ENCODE measurements around the gene C16orf54.

C16orf54 gene

DNA sequence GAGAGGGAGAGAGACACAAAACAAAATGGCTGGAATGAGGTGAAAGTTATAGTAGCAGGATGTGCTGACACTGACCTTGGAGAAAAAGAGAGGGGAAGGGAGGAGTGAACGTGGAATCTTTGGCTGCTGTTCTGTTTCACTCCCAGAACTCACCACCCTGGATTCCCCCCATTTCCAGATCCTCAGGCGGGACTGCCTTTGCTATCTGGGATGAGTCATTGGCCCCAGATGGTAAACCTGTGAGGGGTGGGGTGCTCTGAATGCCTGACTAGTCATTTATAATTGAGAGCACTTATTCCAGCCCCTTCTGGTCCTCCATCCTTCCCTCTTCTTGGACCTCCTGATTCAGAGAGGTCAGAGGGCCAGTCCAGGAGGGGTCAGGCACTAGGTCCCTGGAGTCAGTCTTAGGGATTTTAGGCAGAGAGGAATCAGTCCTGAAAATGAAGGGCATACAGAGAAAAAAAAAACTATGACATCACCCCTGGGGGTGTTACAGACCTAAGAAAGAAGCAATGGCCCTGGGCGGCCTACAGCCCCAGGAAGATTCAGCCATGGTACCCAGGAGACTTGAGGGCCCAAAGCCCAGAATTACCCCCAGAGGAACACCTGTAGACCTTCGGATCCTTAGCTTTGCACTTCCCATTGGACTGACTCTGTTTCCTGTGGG lies 30.1 kb upstream of the C16orf54 start:
- TF ChIP-seq GATA3 (IDR thresholded peaks at IDR 0.05; ENCODE audit: low read depth, low read length) (no peak), GATA2 (IDR thresholded peaks at IDR 0.05; ENCODE audit: low read depth, low read length) (no peak)

DNA sequence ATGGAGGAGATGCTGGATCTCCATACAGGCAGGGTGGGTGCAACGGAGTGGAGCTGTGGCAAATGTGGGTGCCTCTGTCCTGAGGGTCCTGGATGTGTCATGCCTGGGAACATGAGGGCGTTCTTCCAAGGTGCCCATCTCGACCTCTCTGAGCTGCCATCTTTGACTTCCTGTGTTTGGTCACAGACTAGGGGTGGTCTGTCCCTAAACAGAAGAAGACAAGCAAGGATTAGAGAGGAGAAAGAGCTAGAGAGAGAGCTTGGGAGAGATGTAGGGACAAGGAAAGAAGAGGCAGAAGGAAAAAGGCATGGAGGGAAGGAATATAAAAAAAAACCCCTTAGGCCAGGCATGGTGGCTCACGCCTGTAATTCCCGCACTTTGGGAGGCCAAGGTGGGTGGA lies 28.9 kb upstream of the C16orf54 start:
- no peak for TF ChIP-seq GATA2 (IDR thresholded peaks at IDR 0.05; ENCODE audit: low read depth, low read length)
- TF ChIP-seq GATA3 (IDR thresholded peaks at IDR 0.05; ENCODE audit: low read depth, low read length) = no peak

DNA sequence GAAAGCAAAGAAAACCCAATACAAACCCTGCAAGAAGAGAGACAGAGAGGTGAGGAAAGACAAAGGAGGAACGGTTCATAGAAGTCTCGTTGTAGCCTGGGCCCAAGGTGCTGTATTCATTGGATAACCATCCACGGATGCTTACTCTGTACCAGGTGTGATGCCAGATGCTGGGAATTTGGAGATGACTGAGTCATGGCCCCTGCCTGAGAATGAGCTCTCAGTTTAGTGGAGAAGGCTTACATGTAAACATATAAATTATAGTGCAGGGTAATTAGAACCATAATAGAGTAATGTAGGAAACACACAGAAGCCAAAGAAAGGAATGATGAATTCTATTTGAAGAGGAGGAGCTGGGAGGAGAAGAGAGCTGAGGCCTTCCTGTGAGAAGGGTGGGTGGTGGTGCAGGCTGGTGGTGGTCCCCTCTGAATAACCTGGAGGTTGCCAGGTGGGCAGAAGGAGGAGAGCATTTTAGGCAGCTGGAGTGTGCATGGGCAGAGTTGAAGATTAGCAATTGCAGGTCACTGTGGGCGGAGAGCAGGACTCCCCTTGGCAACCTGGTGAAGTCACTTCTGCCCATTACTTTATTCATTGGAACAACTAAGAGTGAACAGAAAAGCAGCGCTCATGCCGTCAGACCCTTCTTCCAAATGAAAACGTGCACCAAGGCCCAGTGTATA lies 24.6 kb upstream of the C16orf54 start:
- TF ChIP-seq GATA2 (IDR thresholded peaks at IDR 0.05; ENCODE audit: low read depth, low read length) (no peak), GATA3 (IDR thresholded peaks at IDR 0.05; ENCODE audit: low read depth, low read length) (no peak)

DNA sequence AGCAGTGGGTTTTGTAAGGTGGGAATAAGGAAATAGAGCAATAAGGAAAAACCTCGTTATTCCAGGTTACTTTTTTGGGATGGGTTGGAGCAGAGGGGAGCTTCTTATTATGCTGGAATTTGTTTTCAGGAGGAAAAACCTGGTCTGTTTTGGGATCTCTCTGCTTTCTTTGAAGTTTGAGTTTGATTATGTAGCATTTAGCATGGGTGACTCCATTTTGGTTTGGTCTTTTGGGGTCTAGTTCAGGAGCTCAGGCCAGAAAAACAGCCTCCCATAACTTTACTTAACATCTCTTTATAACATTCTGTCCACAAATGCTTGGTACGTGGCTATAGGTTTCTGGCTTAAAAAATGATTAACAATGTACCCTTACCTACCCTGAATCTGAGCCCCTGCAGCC lies 23.7 kb upstream of the C16orf54 start:
- TF ChIP-seq GATA3 (IDR thresholded peaks at IDR 0.05; ENCODE audit: low read depth, low read length) (no peak), GATA2 (IDR thresholded peaks at IDR 0.05; ENCODE audit: low read depth, low read length) (no peak)

DNA sequence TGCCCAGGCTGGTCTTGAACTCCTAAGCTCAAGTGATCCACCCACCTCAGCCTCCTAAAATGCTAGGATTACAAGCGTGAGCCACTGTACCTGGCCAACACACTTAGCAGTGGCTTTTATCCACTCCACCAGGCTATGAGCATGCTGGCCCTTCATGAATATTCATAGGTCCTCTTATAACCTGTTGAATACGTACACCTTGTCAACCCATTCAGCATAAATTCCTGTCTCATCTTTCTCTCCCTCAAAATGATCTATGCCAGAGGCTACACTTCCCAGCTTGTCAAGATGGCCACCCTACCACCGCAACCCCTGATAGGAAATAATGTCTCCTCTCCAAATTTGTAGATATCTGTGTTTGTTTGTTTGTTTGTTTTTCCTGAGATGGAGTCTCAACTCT lies 21.3 kb upstream of the C16orf54 start:
- TF ChIP-seq GATA3 (IDR thresholded peaks at IDR 0.05; ENCODE audit: low read depth, low read length) (no peak), GATA2 (IDR thresholded peaks at IDR 0.05; ENCODE audit: low read depth, low read length) (no peak)

DNA sequence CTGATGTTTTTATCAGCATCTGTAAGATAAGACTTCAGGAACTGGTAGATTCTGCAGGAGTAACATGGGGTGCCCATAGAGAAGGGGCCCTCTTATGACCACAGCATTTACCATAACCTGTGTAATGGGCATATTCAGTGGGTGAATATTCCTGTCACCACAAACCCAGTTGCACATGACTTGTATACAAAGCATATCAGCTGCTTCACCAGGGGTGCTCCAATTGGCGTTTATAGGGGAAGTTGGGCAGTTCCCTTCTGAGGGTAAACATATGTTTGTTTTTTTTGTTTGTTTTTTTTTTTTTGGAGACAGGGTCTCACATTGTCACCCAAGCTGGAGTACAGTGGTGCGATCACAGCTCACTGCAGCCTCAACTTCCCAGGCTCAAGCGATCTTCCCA lies 20.8 kb upstream of the C16orf54 start:
- TF ChIP-seq GATA2 (IDR thresholded peaks at IDR 0.05; ENCODE audit: low read depth, low read length) (no peak), GATA3 (IDR thresholded peaks at IDR 0.05; ENCODE audit: low read depth, low read length) (no peak)

DNA sequence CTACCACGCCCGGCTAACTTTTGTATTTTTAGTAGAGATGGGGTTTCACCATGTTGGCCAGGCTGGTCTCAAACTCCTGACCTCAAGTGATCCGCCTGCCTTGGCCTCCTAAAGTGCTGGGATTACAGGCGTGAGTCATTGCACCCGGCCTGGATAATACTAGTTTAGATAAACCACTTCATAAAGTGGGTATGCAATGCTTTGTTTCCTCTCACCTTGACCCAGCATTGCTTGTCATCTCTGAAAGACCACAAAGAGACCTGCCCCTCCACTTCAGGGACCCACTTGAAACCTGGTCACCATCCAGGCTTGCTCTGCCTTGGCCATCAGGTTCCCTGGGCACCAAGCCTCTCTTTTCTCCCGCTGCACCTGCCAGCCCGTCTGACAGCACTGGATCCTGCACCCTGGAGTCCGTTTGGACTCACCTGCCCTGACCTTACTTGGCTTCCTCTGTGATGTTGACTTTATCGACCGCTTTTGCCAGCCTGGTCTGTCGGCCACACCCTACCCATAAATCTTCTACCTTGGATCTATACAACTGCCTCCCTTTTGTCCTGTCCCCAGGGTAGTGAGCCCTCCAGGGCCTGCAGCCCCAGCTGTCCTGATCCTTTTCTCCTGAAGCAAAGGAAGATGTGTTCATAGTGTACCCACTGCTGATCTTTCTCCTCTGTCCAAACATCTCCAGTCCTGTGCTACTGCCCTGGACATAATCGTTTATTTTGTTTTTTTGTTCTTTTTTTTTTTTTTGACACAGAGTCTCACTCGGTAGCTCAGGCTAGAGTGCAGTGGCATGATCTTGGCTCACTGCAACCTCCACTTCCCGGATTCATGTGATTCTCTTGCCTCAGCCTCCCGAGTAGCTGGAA lies 19.6 kb upstream of the C16orf54 start:
- no peak for TF ChIP-seq GATA2 (IDR thresholded peaks at IDR 0.05; ENCODE audit: low read depth, low read length)
- no peak for TF ChIP-seq GATA3 (IDR thresholded peaks at IDR 0.05; ENCODE audit: low read depth, low read length)

DNA sequence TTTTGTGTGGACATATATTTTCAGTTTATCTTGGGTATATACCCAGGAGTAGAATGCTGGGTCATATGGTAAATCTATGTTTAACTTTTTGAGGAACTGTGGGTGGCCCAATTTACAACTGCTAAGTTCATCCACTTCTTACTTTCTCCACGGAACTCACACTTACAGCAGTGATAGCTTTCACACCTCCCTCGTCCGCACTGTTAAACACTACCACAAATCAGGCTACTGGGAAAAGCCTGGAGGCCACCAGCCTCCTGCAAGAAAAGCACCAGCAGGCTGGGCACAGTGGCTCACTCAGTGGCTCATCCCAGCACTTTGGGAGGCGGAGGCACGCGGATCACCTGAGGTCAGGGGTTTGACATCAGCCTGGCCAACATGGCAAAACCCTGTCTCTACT lies 17.5 kb upstream of the C16orf54 start:
- TF ChIP-seq GATA3 (IDR thresholded peaks at IDR 0.05; ENCODE audit: low read depth, low read length) = no peak
- TF ChIP-seq GATA2 (IDR thresholded peaks at IDR 0.05; ENCODE audit: low read depth, low read length) = no peak

DNA sequence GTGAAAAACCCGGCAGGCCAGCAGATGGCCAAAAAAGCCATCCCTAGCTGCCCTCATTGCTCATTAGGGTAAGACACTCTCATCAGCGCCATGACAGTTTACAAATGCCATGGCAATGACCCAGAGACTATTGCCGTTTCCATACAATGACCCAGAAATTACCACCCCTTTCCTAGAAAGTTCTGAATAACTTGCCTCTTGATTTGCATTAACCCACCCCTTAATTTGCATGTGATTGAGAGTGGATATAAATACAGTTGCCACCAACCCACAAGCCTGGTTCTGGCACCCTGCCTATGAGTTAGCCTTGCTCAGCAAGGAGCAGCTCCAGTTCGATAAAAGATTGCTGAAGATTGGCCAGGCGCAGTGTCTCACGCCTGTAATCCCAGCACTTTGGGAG lies 16.1 kb upstream of the C16orf54 start:
- TF ChIP-seq GATA2 (IDR thresholded peaks at IDR 0.05; ENCODE audit: low read depth, low read length) (no peak), GATA3 (IDR thresholded peaks at IDR 0.05; ENCODE audit: low read depth, low read length) (no peak)

DNA sequence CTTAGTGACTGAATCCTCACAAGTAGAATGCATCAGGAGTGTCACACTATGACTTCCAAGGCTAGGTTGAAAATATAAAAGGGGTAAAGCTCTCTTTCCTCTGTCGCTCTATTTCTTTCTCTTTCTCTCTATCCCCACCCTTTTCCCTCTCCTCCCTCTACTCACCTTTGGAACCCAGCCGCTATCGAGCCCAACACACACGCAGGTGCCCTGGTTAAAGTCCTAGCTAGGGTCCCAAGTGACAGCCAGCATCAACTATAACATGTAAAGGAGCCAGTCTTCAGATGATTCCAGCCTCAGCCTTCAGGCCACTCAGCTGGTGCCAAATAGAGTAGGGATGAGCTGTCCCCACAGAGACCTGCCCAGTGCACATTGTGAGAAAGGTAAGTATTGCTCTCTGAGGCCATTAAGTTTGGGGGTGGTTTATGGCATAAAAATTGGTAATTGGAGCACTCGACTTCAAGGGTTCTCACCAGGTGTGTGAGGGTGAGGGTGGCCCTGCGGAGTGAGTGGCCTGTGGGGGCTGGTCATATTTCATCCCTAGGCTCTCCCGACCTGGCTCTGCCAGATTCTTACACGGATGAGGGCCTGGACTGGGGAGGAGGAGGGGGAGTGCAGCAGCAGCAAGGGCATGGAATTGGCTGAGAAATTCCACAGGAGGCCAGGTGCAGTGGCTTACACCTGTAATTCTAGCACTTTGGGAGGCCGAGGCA lies 14.9 kb upstream of the C16orf54 start:
- no peak for TF ChIP-seq GATA3 (IDR thresholded peaks at IDR 0.05; ENCODE audit: low read depth, low read length)
- TF ChIP-seq GATA2 (IDR thresholded peaks at IDR 0.05; ENCODE audit: low read depth, low read length) = no peak

DNA sequence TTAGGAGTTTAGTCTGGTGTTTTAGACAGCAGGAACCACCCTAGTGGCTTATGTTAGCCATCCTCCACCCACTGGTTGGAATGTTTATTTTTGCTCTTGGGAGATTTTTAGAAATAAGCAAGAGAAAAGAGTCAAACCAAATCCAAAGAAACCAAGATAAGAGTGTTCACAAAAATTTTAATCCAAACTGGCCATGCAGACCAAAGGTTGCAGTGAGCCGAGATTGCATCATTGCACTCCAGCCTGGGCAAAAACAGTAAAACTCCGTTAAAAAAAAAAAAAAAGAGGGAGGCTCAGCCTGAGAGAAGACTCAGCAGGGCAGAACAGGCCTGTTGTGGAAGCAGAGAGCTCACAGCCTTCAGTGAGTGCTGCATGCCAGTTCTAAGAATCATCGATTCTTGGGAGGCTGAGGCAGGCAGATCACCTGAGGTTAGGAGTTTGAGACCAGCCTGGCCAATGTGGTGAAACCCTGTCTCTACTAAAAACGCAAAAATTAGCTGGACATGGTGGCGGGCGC lies 12.2 kb upstream of the C16orf54 start:
- TF ChIP-seq GATA3 (IDR thresholded peaks at IDR 0.05; ENCODE audit: low read depth, low read length) (no peak), GATA2 (IDR thresholded peaks at IDR 0.05; ENCODE audit: low read depth, low read length) (no peak)

DNA sequence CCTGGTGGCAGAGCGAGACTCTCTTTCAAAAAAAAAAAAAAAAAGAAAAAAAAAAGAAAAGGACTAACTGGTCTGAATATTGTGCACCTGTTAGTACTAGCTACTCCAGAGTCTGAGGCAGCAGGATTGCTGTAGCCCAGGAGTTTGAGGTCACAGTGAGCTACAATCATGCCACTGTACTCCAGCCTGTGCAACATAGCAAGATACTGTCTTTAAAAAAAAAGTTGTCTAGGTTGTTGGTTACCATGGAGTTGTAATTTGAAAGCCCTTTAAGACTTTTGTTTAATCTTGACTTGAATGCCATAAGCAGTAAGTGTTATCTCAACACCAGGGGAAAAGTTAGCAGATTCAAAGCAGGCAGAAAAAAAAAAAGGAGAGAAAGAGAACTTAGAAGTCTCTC lies 10.9 kb upstream of the C16orf54 start:
- no peak for TF ChIP-seq GATA2 (IDR thresholded peaks at IDR 0.05; ENCODE audit: low read depth, low read length)
- no peak for TF ChIP-seq GATA3 (IDR thresholded peaks at IDR 0.05; ENCODE audit: low read depth, low read length)

DNA sequence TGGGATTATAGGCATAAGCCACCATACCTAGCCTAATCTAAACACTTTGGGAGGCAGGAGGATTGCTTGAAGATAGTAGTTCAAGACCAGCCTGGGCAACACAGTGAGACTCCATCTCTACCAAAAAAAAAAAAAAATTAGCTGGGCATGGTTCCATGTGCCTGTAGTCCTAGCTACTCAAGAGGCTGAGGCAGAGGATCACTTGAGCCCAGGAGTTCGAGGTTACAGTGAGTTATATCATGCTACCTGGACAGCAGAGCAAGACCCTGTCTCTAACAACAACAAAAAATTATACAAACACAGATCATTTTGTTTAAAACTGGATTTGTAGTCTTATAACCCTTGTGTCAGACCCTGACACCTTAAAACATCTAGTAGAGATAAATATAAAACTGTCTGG lies 7.7 kb upstream of the C16orf54 start:
- TF ChIP-seq GATA2 (IDR thresholded peaks at IDR 0.05; ENCODE audit: low read depth, low read length) = no peak
- no peak for TF ChIP-seq GATA3 (IDR thresholded peaks at IDR 0.05; ENCODE audit: low read depth, low read length)

All from SH-SY5Y (cell line).